Fibroblast of mammary gland (primary cell): Measurements from ENCODE around the gene RNF181.

Experiments
- DNase-seq: peaks from one replicate; pipeline ENCODE4 v3.0.0-alpha.2; 2010; ENCODE audit warnings: low read depth
- H3K4me3 ChIP-seq: 2 replicates; pipeline ENCODE4 v1.5.1; 2011; ENCODE audit warnings: low read depth, mild to moderate bottlenecking, low read length, moderate library complexity; ENCODE audit not compliant: control insufficient read depth
- TF ChIP-seq, protein P1 (sequence below): conservative IDR thresholded peaks from 2 replicates; pipeline ENCODE4 v1.5.1; 2011; ENCODE audit warnings: low read depth, low read length, inconsistent platforms; ENCODE audit not compliant: control insufficient read depth, insufficient read depth

The RNF181 gene

DNA sequence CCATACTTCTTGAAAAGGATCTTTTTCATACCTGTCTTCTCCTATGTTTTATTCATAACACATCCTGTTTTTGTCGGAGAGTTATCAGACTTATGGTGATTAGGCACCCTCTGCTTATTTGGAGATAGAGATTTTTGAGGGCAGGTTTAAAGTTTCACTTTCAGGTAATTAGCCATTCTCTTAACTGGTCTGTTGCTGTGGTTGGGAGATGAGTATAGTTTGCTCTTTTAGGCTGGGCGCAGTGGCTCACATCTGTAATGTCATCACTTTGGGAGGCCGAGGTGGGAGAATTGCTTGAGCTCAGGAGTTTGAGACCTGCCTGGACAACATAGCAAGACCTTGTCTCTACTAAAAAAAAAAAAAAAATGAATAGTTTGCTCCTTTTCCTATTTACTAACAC, 47.2 kb downstream of the RNF181 start:
- DNase-seq: no peak
- TF ChIP-seq, protein P1, sequence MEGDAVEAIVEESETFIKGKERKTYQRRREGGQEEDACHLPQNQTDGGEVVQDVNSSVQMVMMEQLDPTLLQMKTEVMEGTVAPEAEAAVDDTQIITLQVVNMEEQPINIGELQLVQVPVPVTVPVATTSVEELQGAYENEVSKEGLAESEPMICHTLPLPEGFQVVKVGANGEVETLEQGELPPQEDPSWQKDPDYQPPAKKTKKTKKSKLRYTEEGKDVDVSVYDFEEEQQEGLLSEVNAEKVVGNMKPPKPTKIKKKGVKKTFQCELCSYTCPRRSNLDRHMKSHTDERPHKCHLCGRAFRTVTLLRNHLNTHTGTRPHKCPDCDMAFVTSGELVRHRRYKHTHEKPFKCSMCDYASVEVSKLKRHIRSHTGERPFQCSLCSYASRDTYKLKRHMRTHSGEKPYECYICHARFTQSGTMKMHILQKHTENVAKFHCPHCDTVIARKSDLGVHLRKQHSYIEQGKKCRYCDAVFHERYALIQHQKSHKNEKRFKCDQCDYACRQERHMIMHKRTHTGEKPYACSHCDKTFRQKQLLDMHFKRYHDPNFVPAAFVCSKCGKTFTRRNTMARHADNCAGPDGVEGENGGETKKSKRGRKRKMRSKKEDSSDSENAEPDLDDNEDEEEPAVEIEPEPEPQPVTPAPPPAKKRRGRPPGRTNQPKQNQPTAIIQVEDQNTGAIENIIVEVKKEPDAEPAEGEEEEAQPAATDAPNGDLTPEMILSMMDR: no peak

DNA sequence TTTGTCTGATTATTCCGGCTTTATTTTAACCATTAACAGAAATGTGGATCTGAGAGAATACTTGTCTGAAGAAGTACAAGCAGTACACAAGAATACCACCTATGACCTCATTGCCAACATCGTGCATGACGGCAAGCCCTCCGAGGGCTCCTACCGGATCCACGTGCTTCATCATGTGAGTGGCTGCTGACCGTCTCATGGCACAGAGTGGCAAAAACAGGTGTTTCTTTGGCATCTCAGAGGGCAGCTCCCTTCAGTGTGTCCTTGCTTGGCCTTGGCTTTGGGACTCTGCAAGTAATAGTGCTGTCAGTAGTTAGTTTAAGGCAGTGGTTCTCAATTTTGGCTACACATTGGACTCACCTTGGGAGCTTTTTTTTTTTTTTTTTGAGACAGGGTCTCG, 49.4 kb downstream of the RNF181 start:
- TF ChIP-seq, protein P1: no peak
- no peak for DNase-seq
- no peak overlapping the region for H3K4me3 ChIP-seq

More for the DNA sequence above, 47.2 kb downstream of the RNF181 start:
- no peak overlapping the region for H3K4me3 ChIP-seq

DNA sequence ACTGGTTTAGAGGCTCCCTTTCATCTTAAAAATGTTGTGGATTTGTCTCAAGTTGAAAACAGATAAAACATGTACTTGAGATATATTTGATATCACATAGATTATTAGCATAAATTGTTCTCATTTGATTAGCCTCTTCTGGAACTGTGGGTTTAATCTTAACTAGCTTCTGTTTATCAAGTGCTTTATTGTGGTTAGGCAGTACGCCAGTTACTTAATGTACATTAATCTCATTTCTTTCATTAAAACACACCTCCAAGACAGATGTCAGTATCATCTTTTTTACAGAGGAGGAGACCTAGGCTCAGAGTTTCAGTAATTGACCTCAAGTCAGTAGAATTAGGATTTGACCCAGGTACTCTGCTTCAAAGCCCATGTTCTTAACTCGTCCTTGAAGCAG, 50.6 kb downstream of the RNF181 start:
- DNase-seq: no peak
- TF ChIP-seq, protein P1: no peak
- H3K4me3 ChIP-seq: no peak overlapping the region
